ENCODE measurements around the gene PKP1.

- no peak for TF ChIP-seq CTCF (IDR thresholded peaks at IDR 0.05; ENCODE audit: low read length)
- TF ChIP-seq EZH2 (optimal IDR thresholded peaks at IDR 0.05; ENCODE audit: low read depth, low read length) = no peak
- TF ChIP-seq EZH2phosphoT487 (IDR thresholded peaks at IDR 0.05; ENCODE audit: low read length) = no peak
These were observed 32.8 kb upstream of the PKP1 start for GRCh38 chr1:201250326-201251011.

Data from MM.1S (cell line).